ENCODE results near the gene CLDN1. TPM values are rescaled to one million over a fixed set of nuclear protein-coding genes. Genes with fewer than 3 reads are reported as not detected.

Gene CLDN1
- total and polyA plus RNA-seq, 2 donors (not counting 1 experiment from before 2014, with no cell fraction given): not detected

- intact Hi-C loops (cut with micrococcal nuclease): no loop called here
- Mint-ChIP-seq H3K4me3 (no peak overlapping the region), H3K9me3 (ENCODE audit: insufficient read depth) (no peaks in the 10 kb centered on the region), H3K4me1 (no peaks in the 10 kb centered on the region), H3K27me3 (no peaks in the 10 kb centered on the region), H3K27ac (no peak overlapping the region)
- Histone ChIP-seq H3K4me3 (ENCODE audit: control extremely low read depth in 1 of 5, extremely low read depth in 1 of 5, insufficient read depth in 1 of 5, low read depth in 2 of 5, low read length in 4 of 5) (no peak overlapping the region), H3K9ac (ENCODE audit: low read length) (no peak overlapping the region), H3K27me3 (replicated peaks in 1 of 4; ENCODE audit: control extremely low read depth in 1 of 4, control insufficient read depth in 3 of 4, insufficient read depth in 4 of 4, low read length in 3 of 4) (no peaks in the 10 kb centered on the region), H4K20me1 (ENCODE audit: control insufficient read depth, insufficient read depth, low read length, poor library complexity, severe bottlenecking) (no peaks in the 10 kb centered on the region), H3K27ac (ENCODE audit: low read length in 2 of 2) (no peak overlapping the region), H3K4me1 (ENCODE audit: control insufficient read depth in 2 of 2, insufficient read depth in 2 of 2, low read length in 2 of 2) (no peaks in the 10 kb centered on the region), H3K36me3 (replicated peaks in 1 of 2; ENCODE audit: control extremely low read depth in 1 of 2, control insufficient read depth in 1 of 2, extremely low read depth in 1 of 2, insufficient read depth in 2 of 2, low read length in 1 of 2) (no peaks in the 10 kb centered on the region), H3K9me3 (ENCODE audit: control extremely low read depth in 1 of 3, control insufficient read depth in 2 of 3, insufficient read depth in 1 of 3, low read length in 2 of 3) (no peaks in the 10 kb centered on the region), H3K4me2 (replicated peaks; ENCODE audit: low read depth, low read length, poor library complexity, severe bottlenecking) (no peak overlapping the region), H2AFZ (ENCODE audit: insufficient read depth, low read depth, low read length, poor library complexity, severe bottlenecking) (no peak overlapping the region), H3K79me2 (ENCODE audit: control insufficient read depth, insufficient read depth, low read length) (no peaks in the 10 kb centered on the region)
- CTCF ChIA-PET: no interaction called here
- DNase-seq (no peak), ATAC-seq (ENCODE audit: low read depth) (no peak)
- TF ChIP-seq EZH2 (IDR thresholded peaks at IDR 0.05; ENCODE audit: borderline replicate concordance, insufficient read depth, low read depth, low read length, poor library complexity, severe bottlenecking): no peak
- TF ChIP-seq, protein P1, sequence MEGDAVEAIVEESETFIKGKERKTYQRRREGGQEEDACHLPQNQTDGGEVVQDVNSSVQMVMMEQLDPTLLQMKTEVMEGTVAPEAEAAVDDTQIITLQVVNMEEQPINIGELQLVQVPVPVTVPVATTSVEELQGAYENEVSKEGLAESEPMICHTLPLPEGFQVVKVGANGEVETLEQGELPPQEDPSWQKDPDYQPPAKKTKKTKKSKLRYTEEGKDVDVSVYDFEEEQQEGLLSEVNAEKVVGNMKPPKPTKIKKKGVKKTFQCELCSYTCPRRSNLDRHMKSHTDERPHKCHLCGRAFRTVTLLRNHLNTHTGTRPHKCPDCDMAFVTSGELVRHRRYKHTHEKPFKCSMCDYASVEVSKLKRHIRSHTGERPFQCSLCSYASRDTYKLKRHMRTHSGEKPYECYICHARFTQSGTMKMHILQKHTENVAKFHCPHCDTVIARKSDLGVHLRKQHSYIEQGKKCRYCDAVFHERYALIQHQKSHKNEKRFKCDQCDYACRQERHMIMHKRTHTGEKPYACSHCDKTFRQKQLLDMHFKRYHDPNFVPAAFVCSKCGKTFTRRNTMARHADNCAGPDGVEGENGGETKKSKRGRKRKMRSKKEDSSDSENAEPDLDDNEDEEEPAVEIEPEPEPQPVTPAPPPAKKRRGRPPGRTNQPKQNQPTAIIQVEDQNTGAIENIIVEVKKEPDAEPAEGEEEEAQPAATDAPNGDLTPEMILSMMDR (IDR thresholded peaks at IDR 0.05): no peak
- POLR2A ChIA-PET: no interaction called here
Measured at GRCh38 chr3:190356246-190356645, 34.0 kb upstream of the CLDN1 start.

GRCh38 chr3:190352861-190353457 is 30.7 kb upstream of the CLDN1 start:
- Histone ChIP-seq H3K9ac (ENCODE audit: low read length) (no peak overlapping the region), H3K9me3 (ENCODE audit: control extremely low read depth in 1 of 3, control insufficient read depth in 2 of 3, insufficient read depth in 1 of 3, low read length in 2 of 3) (no peaks in the 10 kb centered on the region), H3K36me3 (replicated peaks in 1 of 2; ENCODE audit: control extremely low read depth in 1 of 2, control insufficient read depth in 1 of 2, extremely low read depth in 1 of 2, insufficient read depth in 2 of 2, low read length in 1 of 2) (no peaks in the 10 kb centered on the region), H3K27me3 (replicated peaks in 1 of 4; ENCODE audit: control extremely low read depth in 1 of 4, control insufficient read depth in 3 of 4, insufficient read depth in 4 of 4, low read length in 3 of 4) (no peaks in the 10 kb centered on the region), H3K79me2 (ENCODE audit: control insufficient read depth, insufficient read depth, low read length) (no peaks in the 10 kb centered on the region), H2AFZ (ENCODE audit: insufficient read depth, low read depth, low read length, poor library complexity, severe bottlenecking) (no peak overlapping the region), H3K4me3 (ENCODE audit: control extremely low read depth in 1 of 5, extremely low read depth in 1 of 5, insufficient read depth in 1 of 5, low read depth in 2 of 5, low read length in 4 of 5) (no peak overlapping the region), H3K4me1 (ENCODE audit: control insufficient read depth in 2 of 2, insufficient read depth in 2 of 2, low read length in 2 of 2) (no peaks in the 10 kb centered on the region), H3K4me2 (replicated peaks; ENCODE audit: low read depth, low read length, poor library complexity, severe bottlenecking) (no peak overlapping the region), H4K20me1 (ENCODE audit: control insufficient read depth, insufficient read depth, low read length, poor library complexity, severe bottlenecking) (no peaks in the 10 kb centered on the region), H3K27ac (ENCODE audit: low read length in 2 of 2) (no peak overlapping the region)
- H3K9me3 Mint-ChIP-seq (ENCODE audit: insufficient read depth): peaks cover 4% of the 10 kb centered on the region
- ATAC-seq (ENCODE audit: low read depth): no peak
- H3K27me3 Mint-ChIP-seq: no peaks in the 10 kb centered on the region
- POLR2A ChIA-PET: no interaction called here
- intact Hi-C loops (cut with micrococcal nuclease): no loop called here
- H3K4me1 Mint-ChIP-seq: no peaks in the 10 kb centered on the region
- H3K27ac Mint-ChIP-seq: no peak overlapping the region
- CTCF ChIA-PET: no interaction called here
- DNase-seq: no peak
- TF ChIP-seq EZH2 (IDR thresholded peaks at IDR 0.05; ENCODE audit: borderline replicate concordance, insufficient read depth, low read depth, low read length, poor library complexity, severe bottlenecking): no peak
- TF ChIP-seq, protein P1 (IDR thresholded peaks at IDR 0.05): no peak
- no peak overlapping the region for H3K4me3 Mint-ChIP-seq
- WGBS (ENCODE audit: insufficient coverage): no CpG with 5 or more reads among the region's 1 CpG
